GM18499 (cell line): ENCODE measurements around the gene SYNRG.

Experiments
- ATAC-seq: cut with Tn5 transposase; IDR thresholded peaks from one replicate; pipeline ENCODE4 v1.9.1; 2021; ENCODE audit warnings: moderate number of reproducible peaks; ENCODE audit not compliant: insufficient read depth, unreplicated experiment

SYNRG gene

DNA sequence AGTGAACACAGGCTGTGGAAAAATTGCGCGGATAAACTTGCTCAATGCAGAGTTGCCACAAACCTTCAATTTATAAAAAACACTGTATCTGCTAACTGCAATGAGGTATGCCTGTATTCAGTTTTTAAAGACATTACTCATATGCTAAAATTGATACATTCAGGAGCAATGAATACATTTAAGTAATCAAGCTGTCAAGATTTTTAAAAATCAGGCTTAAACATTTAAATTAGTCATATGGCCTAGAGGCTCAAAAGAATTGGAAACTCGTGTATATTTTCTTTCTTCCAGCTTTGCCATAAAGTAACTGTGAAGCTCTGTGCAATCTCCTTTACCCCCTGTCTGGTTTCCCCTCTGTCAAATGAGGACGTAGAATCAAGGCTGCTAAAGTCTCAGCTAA, 4.1 kb downstream of the SYNRG start:
- ATAC-seq, result no peak

DNA sequence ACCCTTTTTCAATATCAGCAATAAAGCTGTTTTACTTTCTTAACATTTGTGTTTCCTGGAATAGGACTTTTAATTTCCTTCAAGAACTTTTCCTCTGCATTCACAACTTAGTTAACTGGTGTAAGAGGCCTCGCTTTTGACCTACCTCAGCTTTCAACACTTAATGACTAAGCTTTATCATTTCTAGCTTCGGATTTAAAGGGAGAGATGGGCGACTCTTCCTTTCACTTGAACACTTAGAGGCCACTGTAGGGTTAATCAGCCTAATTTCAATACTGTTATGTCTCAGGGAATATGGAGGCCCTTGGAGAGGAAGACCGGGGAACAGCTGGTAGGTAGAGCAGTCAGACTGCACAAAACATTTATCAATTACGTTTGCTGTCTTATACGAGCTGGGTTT, 4.7 kb downstream of the SYNRG start:
- ATAC-seq, result no peak

DNA sequence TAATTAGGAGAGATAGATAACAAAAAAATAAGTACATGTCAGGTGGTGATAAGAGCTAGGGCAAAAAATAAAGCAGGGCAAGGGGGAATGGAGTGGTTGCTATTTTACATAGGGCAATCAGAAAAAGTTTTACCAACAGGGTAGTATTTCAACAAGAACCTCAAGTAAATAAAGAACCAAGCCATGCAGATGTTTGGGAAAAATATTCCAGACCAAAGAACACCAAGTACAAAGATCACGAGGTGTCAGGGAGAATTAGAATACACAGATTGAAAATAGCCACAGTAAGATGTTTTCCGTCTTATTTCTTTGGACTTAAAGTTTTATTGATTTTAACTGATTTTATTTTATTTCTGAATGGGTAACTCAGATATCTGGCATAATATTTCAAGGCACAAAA, 11.1 kb downstream of the SYNRG start:
- ATAC-seq, result no peak

DNA sequence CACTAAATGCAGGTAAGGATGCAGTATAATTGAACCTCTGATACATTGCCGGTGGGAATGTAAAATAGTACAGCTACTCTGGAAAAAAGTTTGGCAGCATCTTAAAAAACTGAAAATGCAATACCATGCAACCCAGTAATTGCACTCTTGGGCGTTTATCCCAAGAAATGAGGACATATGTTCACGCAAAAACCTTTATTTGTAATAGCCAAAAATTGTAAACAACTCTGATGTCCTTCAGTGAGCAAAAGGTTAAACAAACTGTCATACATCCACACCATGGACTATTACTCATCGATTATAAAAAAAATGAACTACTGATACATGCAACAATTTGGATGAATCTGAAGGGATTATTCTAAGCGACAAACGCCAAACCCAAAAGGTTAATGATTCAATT, 16.9 kb downstream of the SYNRG start:
- ATAC-seq, result no peak

DNA sequence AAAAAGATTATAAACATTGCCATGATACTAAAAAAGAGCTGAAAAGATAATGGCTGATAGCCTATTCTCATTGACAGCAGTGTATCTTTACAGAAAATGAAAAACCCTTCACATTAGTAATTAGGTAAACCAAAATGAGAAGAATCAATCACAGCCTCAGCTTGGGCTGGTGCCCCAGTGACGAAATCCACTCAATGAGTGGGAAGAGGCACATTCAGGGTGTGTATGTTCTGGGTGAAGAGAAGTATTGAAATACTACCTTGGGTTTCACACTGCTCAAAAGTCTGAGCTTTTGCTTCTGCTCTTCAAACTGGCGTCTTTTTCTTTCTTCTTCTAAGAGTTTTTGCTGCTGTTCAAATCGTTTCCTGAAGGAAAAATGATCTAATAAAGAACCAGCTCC, 24.2 kb downstream of the SYNRG start:
- no peak for ATAC-seq

DNA sequence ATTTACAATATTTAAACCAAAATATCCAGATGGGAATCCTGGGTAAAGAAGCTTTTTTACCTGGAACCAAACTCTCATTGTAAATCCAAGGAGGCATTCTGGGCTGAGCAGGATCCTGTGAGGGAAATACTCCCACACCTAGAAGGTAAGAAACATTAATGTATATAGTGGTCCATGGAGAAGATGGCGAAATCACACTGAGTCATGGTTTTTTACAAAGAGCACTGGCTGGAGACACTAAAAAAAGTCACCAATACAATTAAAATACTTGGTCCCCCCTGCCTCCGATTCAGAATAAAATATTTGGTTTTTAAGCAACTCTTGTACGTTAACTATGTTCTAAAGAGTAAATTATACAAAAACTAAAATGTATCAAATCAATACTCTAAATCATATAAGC, 32.9 kb downstream of the SYNRG start:
- ATAC-seq, result no peak

DNA sequence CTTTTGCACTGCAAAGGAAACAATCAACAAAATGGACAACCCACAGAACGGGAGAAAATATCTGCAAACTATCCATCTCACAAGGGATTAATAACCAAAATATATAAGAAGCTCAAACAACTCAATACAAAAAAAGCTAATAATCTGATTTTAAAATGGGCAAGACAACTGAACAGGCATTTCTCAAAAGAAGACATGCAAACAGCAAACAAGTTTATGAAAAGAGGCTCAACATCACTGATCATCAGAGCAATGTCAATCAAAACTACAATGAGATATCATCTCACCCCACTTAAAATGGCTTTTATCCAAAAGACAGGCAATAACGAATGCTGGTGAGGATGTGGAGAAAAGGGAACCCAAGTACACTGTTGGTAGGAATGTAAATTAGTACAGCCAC, 34.8 kb downstream of the SYNRG start:
- ATAC-seq, result no peak

DNA sequence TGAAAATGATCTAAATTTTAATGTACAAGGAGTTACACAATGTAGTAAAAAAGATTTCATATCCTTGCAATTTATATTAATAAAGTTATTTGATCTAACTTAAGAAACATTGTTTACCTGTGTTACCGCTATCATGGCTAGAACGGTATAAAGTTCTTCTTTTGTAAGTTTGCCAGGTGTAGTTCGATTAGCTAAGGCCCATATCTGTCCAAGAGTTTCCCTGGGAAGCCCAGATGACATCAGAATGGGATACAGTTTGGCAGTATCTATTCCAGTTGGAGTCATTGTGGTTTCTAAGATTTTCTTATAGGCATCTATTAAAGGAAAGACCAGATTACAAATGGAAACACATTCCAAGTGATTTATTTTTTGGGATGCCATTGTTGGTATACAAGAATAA, 37.5 kb downstream of the SYNRG start:
- ATAC-seq, result no peak

DNA sequence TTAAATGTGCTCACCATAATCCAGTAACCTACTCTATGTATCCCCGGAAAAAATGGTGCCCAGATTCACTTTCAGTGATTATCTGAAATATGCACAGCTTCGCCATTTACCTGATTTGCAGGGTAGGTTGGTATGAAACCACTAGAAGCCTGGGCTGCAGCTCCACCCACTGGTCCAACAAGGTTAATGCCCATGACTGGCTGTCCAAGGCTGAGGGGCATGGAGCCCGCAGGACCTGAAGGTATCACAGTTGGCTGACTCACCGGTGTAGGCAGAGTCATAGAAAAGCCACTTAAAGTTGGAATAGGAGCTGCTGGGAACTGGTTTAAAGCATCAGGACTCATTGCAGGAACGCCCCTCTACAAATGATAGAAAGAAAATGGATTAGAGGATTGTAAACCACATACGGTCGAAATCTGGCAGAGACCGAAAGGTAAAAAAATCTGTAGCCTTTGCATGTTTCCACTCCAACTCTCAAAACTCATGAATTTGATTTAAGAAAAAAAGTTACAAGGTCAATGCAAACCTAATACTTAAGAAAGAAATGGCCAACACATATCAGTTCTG, 38.6 kb downstream of the SYNRG start:
- ATAC-seq, result no peak

DNA sequence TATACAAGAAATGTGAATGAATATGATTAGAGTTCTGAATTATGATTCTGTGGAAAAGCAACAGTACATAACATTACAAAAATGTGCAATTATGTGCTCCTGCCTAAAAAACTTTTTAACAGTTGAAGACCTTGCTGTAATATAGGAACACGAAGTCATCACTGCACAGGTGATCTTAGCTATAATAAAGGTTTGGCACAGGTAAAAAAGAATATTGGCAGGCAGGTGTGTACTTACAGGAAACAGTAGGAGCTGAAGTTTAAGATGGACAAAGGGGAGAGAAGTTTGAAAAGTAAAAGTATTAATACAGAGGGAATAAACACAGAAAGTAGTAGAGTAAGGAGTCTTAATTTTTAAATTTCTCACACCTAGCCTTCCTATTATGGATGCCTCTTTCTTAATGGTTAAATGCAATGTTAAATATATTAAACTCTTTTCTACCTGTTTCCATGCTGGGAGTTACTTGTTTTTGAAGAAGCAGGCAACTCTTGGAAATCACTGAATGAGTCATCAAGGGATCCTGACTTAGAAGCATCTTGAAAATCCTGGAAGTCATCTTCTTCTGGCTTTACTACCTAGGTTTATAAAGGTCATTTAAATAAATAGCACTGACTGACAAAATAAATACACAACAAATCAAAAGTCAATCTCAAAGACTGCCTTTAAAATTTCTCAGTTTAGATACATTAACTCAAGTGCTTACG, 40.7 kb downstream of the SYNRG start:
- ATAC-seq, result no peak

DNA sequence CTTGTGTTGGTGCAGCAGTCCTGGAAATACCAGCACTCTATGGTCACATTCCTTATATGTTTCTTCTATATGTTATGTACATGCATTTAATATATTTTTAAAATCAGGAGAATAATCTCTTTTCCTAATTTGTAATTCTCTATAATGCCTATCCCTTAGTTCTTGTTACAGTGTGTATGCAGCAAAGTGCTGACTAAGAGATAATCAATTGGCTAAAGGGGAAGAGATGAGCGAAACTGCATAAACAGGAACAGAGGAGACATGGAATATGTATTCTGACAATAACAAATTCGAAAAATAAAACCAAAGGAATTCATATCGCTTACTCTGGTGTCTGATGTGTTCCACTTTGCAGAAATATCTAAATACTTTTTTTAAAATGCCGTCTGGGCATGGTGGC, 41.7 kb downstream of the SYNRG start:
- ATAC-seq, result no peak

DNA sequence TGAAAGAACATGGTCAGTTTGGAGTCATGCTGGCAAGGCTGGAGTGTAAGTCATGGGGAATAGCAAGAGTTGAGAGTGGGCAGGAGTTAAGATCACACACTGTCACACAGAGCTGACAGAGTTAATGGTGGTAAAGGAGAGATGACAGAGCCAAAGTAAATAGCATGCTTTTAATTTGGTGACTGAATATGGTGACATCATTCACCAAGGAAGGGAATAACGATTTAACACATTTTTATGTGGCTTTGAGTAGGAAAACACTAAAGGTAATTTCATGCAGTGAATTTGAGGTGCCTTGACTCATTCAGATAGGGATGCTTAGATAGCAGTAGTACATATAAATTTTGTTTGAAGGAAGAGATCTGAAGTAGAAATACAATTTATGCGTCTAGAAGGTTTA, 42.1 kb downstream of the SYNRG start:
- ATAC-seq, result no peak

DNA sequence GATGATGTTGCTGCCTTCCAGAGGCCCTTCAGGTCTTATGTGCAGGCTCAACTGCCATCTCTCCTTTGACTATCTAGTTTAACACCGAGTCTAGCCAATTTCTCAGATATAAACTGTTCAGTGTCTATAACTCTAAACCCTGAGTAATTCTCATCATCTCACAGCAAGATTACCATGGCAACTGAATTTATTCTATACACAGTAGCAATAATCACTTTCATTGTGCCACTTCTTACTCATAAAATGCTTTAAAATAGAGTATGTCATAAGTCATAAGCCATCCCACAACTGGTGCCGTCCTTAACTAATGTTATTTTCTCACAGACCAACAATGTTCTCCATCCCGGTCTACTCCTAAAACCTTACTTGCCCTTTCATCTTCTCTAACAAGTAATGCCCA, 45.0 kb downstream of the SYNRG start:
- no peak for ATAC-seq

DNA sequence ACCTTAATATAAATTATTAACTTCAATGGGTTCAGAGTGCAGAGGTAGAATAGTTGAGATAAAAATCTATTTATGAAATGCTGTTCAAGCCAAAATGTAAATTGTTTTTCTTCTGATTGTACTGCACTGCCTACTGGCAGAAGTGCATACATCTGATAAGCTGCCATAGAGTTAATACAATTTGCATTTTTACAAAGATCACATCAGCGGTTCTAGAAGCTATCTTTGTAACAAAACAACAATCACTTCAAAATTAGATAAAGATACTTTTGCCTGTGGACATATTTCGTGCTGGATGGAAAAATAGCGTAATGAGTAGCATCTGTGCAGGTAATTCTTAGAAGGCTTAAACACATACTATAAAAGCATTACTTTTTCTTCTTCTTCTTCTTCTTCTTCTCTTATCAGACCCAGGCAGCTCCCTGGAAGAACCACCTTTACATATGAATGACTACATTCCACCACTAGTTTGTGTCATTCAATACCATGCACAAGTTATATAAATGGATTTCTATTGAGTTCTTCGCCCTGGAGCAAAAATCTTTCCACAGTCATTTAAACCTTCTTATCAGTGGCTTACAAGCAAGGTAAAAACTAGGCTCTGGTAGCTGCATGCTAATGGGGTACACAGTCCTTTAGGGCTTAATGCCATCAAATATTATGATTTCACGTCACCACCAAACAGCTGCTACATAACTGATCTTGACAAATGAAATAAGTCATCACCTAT, 47.0 kb downstream of the SYNRG start:
- ATAC-seq, result no peak

DNA sequence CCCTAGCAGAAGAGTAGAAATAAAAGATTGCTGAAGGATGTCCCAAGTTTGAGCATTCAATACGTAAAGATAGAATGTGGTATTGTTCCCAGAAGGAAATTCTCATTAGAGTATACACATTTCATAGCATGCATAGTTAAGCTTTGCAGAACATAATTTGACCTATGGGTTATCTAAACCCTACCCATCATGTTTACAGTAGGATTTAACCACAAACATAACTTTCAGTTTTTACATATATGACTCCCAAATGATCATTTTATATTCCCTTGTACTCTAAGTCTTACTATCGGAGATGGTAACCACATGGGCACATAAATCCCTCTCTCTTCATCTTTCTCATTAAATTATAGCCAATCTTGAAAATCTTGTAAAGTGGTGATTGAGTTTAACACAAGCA, 50.9 kb downstream of the SYNRG start:
- no peak for ATAC-seq

DNA sequence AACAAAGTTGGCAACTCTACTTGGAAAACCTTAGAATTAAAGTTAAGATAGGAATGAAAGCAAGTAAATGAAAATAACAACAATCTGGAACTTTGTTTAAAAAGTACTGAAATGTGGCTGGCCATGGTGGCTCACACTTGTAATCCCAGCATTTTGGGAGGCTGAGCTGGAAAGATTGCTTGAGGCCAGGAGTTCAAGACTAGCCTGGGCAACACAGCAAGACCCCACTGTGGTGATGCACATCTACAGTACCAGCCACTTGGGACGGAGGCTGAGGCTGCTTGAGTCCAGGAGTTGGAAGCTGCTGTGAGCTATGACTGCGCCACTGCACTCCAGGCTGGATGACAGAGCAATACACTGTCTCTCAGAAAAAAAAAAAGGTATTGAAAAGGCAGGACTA, 51.7 kb downstream of the SYNRG start:
- no peak for ATAC-seq

DNA sequence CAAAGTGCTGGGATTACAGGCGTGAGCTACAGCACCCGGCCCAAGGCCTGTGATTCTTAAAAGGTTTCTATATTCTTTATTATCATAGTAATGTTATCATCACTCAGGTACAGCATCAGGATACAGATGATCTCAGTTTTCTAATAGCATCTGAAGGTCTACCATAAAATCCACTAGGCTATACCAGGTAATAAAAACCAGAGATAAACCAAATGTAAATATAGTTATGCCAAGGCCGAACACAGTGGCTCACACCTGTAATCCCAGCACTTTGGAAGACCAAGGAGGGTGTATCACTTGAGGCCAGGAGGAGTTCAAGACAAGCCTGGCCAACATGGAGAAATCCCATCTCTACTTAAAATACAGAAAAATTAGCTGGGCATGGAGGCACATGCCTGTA, 53.8 kb downstream of the SYNRG start:
- ATAC-seq, result no peak

DNA sequence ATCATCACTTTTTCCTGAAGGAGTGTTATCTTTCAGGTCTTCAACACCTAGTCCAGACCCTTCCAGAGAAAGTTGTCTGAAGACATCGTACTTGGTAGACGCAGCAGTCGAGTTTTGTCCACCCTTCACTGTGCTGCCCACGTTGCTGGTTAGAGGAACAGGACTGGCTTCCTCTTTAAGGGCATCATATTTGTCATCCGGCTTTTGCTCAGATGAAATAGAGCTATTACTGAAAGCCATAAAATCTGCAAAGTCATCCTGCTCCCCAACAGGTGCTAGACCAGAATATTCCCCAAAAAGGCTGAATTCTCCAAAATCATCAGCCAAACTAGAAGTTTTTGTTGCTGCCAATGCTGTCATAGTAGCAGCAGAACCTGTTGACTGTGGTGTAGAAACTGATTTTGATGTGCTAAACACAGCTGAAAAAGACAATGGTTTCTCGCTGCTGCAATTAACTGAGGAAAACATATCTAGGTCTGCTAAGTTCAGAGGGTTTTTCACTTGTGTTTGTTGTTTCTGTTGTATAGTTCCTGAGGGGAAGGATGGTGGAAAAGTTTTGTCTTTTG, 55.7 kb downstream of the SYNRG start:
- no peak for ATAC-seq

DNA sequence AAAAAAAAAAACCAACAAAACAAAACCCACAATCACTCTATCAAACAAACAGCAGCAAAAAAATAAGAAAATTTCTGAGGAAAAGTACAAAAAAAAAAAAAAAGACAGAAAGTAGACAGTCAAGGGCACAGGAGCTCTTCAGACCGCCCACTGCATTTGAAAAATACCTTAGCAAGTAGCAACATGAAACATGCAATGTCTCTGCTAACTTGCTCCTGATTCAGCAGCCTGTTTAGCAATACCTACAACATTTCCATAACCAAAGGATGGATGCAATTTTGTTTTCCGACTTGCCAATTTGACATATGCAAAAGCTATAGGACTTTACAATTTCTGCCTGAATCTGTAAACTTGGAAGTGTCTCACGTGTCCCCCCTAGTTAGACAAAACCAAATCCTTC, 57.4 kb downstream of the SYNRG start:
- no peak for ATAC-seq

DNA sequence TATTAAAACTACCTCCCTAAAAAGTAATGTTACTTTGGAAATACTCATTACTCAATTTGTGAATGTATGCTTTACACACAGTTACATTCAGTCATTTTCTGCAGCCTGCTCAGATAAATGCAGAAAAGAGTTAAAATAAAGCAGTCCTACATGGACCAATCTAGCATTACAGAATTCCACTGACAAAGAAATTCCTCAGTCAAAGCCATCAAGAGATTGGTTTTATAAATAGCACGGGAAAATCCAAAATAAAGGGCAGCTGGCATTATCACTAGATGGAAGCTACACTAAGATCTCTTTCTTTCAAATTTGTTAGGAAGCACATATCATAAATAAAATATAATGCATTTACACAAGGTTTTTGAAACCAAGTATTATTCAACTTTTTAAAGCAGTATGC, 61.2 kb downstream of the SYNRG start:
- ATAC-seq, result no peak

DNA sequence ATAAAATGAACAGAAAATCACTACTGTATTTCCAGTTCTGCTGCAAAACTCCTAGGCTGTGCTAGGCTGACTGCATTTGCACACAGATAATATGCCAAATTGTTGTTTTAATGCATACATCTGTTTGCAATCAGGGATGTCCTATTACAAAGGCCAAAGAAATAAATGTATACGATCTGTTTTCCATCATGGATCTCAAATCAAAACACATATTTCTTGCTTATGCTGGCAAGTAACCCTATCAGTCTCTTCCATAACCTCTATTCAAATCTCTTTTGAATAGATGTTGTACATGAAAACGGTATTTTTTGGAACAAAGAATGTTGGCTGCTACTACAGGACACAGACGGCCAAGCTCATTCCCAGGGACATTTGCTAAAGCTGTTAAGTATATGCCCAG, 62.9 kb downstream of the SYNRG start:
- no peak for ATAC-seq

DNA sequence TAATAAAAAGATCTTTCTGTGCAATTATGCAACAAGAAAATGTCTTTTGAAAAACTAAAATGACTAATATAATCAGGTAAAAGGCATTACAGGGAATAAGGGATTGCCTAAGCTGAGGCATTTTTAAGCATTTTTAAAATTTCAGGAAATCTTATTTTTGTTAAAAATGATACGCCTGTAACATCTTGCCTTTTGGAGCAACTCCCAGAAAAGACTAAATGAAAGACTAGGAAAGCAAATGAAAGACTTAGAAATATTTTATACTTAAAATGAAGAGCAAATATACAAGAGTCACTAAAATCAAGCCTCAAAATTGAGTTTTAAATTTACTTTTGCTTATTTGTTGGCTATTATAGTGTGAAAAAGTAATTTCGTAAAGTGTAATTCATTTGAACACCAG, 63.7 kb downstream of the SYNRG start:
- no peak for ATAC-seq
